Endothelial cell of umbilical vein (primary cell): Measurements from ENCODE around the gene C19orf73. TPM values are rescaled to one million over a fixed set of nuclear protein-coding genes. Genes with fewer than 3 reads are reported as not detected.

Source experiments
- BruUV-seq: library from RNA; stranded (reverse); fragments of 400-500 nt; replicated peaks from 2 replicates; lab custom pipeline; 2021; lab: Mats Ljungman, UMichigan
- CTCF ChIA-PET: fragments of 300-600, 350-600 bp; sonication (Branson Sonifier 250); formaldehyde crosslinking; loops from one replicate; lab custom pipeline; 2021; ENCODE audit warnings: antibody characterized with exemption, inconsistent platforms; lab: Charles Lee
- POLR2A ChIA-PET: fragments of 300-600, 350-600 bp; sonication (Branson Sonifier 250); formaldehyde crosslinking; loops from one replicate; lab custom pipeline; 2021; ENCODE audit warnings: antibody characterized with exemption, inconsistent platforms; lab: Charles Lee
- DNase-seq: peaks from one replicate; pipeline ENCODE4 v3.0.0-alpha.2; 2011; ENCODE audit warnings: low read depth, low spot score
- FAIRE-seq: peaks from 2 replicates; lab custom pipeline; 2011; peaks lifted over from hg19 to GRCh38; lab: Jason Lieb, UNC
- H2AFZ ChIP-seq: 2 replicates; pipeline ENCODE4 v1.6.0; 2012; ENCODE audit warnings: low read depth, low read length, control low read depth, inconsistent platforms
- H3K27ac ChIP-seq: 2 replicates; pipeline ENCODE4 v1.5.1; 2011; ENCODE audit warnings: low read depth, mild to moderate bottlenecking, control low read depth, low read length, moderate library complexity; ENCODE audit not compliant: insufficient read depth
- H3K27me3 ChIP-seq, 2 experiments: 2 replicates each; pipeline versions ENCODE4 v1.6.0 to v1.6.1; 2011; ENCODE audit warnings: low read length in 2 of 2, mixed read lengths in 1 of 2; ENCODE audit not compliant: control insufficient read depth in 2 of 2, insufficient read depth in 2 of 2
- H3K36me3 ChIP-seq, 2 experiments: 2 replicates in 1 of 2; 3 replicates in 1 of 2; pipeline ENCODE4 v1.5.1; 2011; ENCODE audit warnings: low read length in 2 of 2, mild to moderate bottlenecking in 1 of 2, moderate library complexity in 1 of 2; ENCODE audit not compliant: control insufficient read depth in 2 of 2, insufficient read depth in 2 of 2; ENCODE audit errors: extremely low read depth in 1 of 2
- H3K4me1 ChIP-seq: 3 replicates; pipeline ENCODE4 v1.5.1; 2011; ENCODE audit warnings: mild to moderate bottlenecking, low read length; ENCODE audit not compliant: control insufficient read depth, insufficient read depth; ENCODE audit errors: extremely low read depth
- H3K4me2 ChIP-seq: 2 replicates; pipeline ENCODE4 v1.6.1; 2011; ENCODE audit warnings: low read length, control low read depth, mixed read lengths; ENCODE audit not compliant: insufficient read depth
- H3K4me3 ChIP-seq, 3 experiments: fragments of 200-600 bp in 1 of 3; sonication (generic), shearing (Covaris generic) in 1 of 3; replicated peaks in 1 of 3; 2 replicates each; pipeline ENCODE4 v1.5.1; 2011 to 2016; ENCODE audit warnings: control low read depth in 3 of 3, low read length in 3 of 3, mild to moderate bottlenecking in 2 of 3, inconsistent platforms in 1 of 3, low read depth in 1 of 3, moderate library complexity in 1 of 3; ENCODE audit not compliant: insufficient read depth in 1 of 3
- H3K79me2 ChIP-seq: 2 replicates; pipeline ENCODE4 v1.6.0; 2012; ENCODE audit warnings: low read length, inconsistent platforms; ENCODE audit not compliant: control insufficient read depth, insufficient read depth
- H3K9ac ChIP-seq: replicated peaks from 2 replicates; pipeline ENCODE3; 2011; ENCODE audit warnings: low read length, control low read depth; ENCODE audit not compliant: insufficient read depth; ENCODE audit errors: extremely low read depth
- H3K9me1 ChIP-seq: replicated peaks from 3 replicates; pipeline ENCODE4 v1.6.0; 2011; ENCODE audit warnings: mild to moderate bottlenecking, low read length; ENCODE audit not compliant: control insufficient read depth, insufficient read depth; ENCODE audit errors: extremely low read depth
- H3K9me3 ChIP-seq: replicated peaks from 2 replicates; pipeline ENCODE4 v1.5.1; 2012; ENCODE audit warnings: low read length, inconsistent platforms; ENCODE audit not compliant: control insufficient read depth, insufficient read depth
- H4K20me1 ChIP-seq: replicated peaks from 2 replicates; pipeline ENCODE3; 2011; ENCODE audit warnings: mild to moderate bottlenecking, low read length; ENCODE audit not compliant: control insufficient read depth, insufficient read depth; ENCODE audit errors: extremely low read depth
- EZH2 ChIP-seq: IDR thresholded peaks from 2 replicates; pipeline ENCODE4 v1.6.1; 2012; ENCODE audit warnings: borderline replicate concordance, low read depth, mild to moderate bottlenecking, moderate library complexity, low read length, inconsistent platforms; ENCODE audit not compliant: severe bottlenecking
- FOS ChIP-seq: IDR thresholded peaks from 2 replicates; pipeline ENCODE4 v1.6.1; 2011; ENCODE audit warnings: mild to moderate bottlenecking, low read length, moderate library complexity, borderline replicate concordance; ENCODE audit not compliant: insufficient read depth
- GATA2 ChIP-seq: IDR thresholded peaks from 2 replicates; pipeline ENCODE4 v1.7.0; 2011; ENCODE audit warnings: low read depth, mild to moderate bottlenecking, moderate library complexity, mixed read lengths, low read length; ENCODE audit not compliant: insufficient read length, insufficient read depth
- JUN ChIP-seq: IDR thresholded peaks from 2 replicates; pipeline ENCODE4 v1.6.1; 2011; ENCODE audit warnings: borderline replicate concordance, low read depth; ENCODE audit not compliant: insufficient read length, insufficient read depth
- MYC ChIP-seq: IDR thresholded peaks from one replicate; pipeline ENCODE4 v1.6.1; 2011; ENCODE audit warnings: mild to moderate bottlenecking, low read depth, low read length
- POLR2A ChIP-seq: IDR thresholded peaks from 2 replicates; pipeline ENCODE4 v1.6.1; 2012; ENCODE audit warnings: low read depth, mild to moderate bottlenecking, control low read depth, low read length
- POLR2AphosphoS5 ChIP-seq: IDR thresholded peaks from 2 replicates; pipeline ENCODE4 v1.6.1; 2012; ENCODE audit warnings: low read depth, mild to moderate bottlenecking, control low read depth, low read length, moderate library complexity; ENCODE audit not compliant: insufficient read depth
- dilution Hi-C: fragments of 300-500 bp; cut with MboI; formaldehyde crosslinking; loops from one replicate; pipeline ENCODE4 v1.15.0; 2019; ENCODE audit warnings: low sequenced_read_pairs; ENCODE audit not compliant: extremely low pct_ligation_motif_present
- intact Hi-C: fragments of 100-400 bp; cut with micrococcal nuclease; formaldehyde crosslinking; loops from one replicate; pipeline ENCODE4 v1.10.0; 2022
- polyA plus RNA-seq, 4 experiments: library from polyadenylated mRNA; depleted of rRNA in 3 of 4; stranded (reverse) in 3 of 4; unstranded in 1 of 4; fragments of >200 nt; gene quantifications; 2 replicates each; pipeline versions ENCODE4 v1.2.1 to v1.2.3, GENCODE V29; 2011 to 2012; ENCODE audit warnings: missing spikeins in 1 of 4
- total RNA-seq: library from RNA; stranded (reverse); gene quantifications from 2 replicates; pipeline ENCODE4 v1.2.3, GENCODE V29; 2021
- TF ChIP-seq, protein P1 (sequence below): IDR thresholded peaks from 2 replicates; pipeline ENCODE4 v1.6.1; 2011; ENCODE audit not compliant: insufficient read depth, insufficient read length
- TF ChIP-seq, protein P2 (sequence below), 2 donors: IDR thresholded peaks; 1 replicate in 1 of 2; 2 replicates in 1 of 2; pipeline ENCODE4 v1.5.1; 2011; ENCODE audit warnings: low read length in 2 of 2, mild to moderate bottlenecking in 2 of 2, moderate library complexity in 2 of 2, control low read depth in 1 of 2, inconsistent platforms in 1 of 2, low read depth in 1 of 2; ENCODE audit not compliant: insufficient read depth in 1 of 2; ENCODE audit errors: extremely low read depth in 1 of 2

C19orf73 gene
- total and polyA plus RNA-seq, 2 donors (not counting 3 experiments of a cell fraction or from before 2014, with no cell fraction given): 1.8 TPM; not detected in 1

- no peak overlapping the region for H2AFZ ChIP-seq
- H4K20me1 ChIP-seq: no peaks in the 10 kb centered on the region
- no peaks in the 10 kb centered on the region for H3K9me1 ChIP-seq
- TF ChIP-seq, protein P1, sequence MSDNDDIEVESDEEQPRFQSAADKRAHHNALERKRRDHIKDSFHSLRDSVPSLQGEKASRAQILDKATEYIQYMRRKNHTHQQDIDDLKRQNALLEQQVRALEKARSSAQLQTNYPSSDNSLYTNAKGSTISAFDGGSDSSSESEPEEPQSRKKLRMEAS: no peak
- TF ChIP-seq GATA2 (no peak), POLR2A (no peak), POLR2AphosphoS5 (no peak), FOS (no peak), MYC (no peak), EZH2 (no peak), JUN (no peak)
- TF ChIP-seq, protein P2, sequence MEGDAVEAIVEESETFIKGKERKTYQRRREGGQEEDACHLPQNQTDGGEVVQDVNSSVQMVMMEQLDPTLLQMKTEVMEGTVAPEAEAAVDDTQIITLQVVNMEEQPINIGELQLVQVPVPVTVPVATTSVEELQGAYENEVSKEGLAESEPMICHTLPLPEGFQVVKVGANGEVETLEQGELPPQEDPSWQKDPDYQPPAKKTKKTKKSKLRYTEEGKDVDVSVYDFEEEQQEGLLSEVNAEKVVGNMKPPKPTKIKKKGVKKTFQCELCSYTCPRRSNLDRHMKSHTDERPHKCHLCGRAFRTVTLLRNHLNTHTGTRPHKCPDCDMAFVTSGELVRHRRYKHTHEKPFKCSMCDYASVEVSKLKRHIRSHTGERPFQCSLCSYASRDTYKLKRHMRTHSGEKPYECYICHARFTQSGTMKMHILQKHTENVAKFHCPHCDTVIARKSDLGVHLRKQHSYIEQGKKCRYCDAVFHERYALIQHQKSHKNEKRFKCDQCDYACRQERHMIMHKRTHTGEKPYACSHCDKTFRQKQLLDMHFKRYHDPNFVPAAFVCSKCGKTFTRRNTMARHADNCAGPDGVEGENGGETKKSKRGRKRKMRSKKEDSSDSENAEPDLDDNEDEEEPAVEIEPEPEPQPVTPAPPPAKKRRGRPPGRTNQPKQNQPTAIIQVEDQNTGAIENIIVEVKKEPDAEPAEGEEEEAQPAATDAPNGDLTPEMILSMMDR (IDR thresholded peaks at IDR 0.05; ENCODE audit: extremely low read depth in 1 of 2, insufficient read depth in 1 of 2, low read depth in 1 of 2, low read length in 2 of 2): no peak
- no peak for FAIRE-seq
- no peaks in the 10 kb centered on the region for H3K79me2 ChIP-seq
- H3K9me3 ChIP-seq: no peaks in the 10 kb centered on the region
- no peak overlapping the region for H3K27ac ChIP-seq
- no peak overlapping the region for H3K4me3 ChIP-seq
- POLR2A ChIA-PET: no interaction called here
- H3K4me2 ChIP-seq: no peak overlapping the region
- no TSS peak for BruUV-seq
- no peaks in the 10 kb centered on the region for H3K36me3 ChIP-seq
- dilution Hi-C loops (no loop called here), intact Hi-C loops (no loop called here)
- peaks cover 16% of the 10 kb centered on the region for H3K4me1 ChIP-seq
- no peak overlapping the region for H3K9ac ChIP-seq
- CTCF ChIA-PET: interaction anchor here (1.1 to 4.9 kb wide), 5 partner anchors 10 to 63 kb away, joined by 4 to 33 read pairs (median 13); no protein-coding TSS in a partner anchor
- peaks cover 0 to 2% of the 10 kb centered on the region in 2 experiments for H3K27me3 ChIP-seq
- DNase-seq: no peak
These were observed 41.7 kb upstream of the C19orf73 start for GRCh38 chr19:49160450-49161189.
